HG02870 (cell line): ENCODE data around the gene HBQ1.
"Not testable (repeated sequence)": the region's sequence is repeated elsewhere in the genome, so short reads cannot be mapped to it uniquely, and the experiment has no call there.

Source experiments
- ATAC-seq: cut with Tn5 transposase; IDR thresholded peaks from one replicate; pipeline ENCODE4 v1.9.1; 2021; ENCODE audit warnings: mild to moderate bottlenecking, moderate library complexity; ENCODE audit not compliant: unreplicated experiment

Gene HBQ1

GRCh38 chr16:175011-175949 lies 5.0 kb upstream of the HBQ1 start:
- no peak for ATAC-seq

DNA sequence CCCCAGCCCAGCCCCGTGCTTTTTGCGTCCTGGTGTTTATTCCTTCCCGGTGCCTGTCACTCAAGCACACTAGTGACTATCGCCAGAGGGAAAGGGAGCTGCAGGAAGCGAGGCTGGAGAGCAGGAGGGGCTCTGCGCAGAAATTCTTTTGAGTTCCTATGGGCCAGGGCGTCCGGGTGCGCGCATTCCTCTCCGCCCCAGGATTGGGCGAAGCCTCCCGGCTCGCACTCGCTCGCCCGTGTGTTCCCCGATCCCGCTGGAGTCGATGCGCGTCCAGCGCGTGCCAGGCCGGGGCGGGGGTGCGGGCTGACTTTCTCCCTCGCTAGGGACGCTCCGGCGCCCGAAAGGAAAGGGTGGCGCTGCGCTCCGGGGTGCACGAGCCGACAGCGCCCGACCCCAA lies 4.3 kb upstream of the HBQ1 start:
- ATAC-seq = not testable (repeated sequence)

DNA sequence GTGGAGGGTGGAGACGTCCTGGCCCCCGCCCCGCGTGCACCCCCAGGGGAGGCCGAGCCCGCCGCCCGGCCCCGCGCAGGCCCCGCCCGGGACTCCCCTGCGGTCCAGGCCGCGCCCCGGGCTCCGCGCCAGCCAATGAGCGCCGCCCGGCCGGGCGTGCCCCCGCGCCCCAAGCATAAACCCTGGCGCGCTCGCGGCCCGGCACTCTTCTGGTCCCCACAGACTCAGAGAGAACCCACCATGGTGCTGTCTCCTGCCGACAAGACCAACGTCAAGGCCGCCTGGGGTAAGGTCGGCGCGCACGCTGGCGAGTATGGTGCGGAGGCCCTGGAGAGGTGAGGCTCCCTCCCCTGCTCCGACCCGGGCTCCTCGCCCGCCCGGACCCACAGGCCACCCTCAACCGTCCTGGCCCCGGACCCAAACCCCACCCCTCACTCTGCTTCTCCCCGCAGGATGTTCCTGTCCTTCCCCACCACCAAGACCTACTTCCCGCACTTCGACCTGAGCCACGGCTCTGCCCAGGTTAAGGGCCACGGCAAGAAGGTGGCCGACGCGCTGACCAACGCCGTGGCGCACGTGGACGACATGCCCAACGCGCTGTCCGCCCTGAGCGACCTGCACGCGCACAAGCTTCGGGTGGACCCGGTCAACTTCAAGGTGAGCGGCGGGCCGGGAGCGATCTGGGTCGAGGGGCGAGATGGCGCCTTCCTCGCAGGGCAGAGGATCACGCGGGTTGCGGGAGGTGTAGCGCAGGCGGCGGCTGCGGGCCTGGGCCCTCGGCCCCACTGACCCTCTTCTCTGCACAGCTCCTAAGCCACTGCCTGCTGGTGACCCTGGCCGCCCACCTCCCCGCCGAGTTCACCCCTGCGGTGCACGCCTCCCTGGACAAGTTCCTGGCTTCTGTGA lies 3.5 kb upstream of the HBQ1 start, which contains the start of gene HBA1:
Gene HBA1, plus strand, starts transcription at position 204 of the 906 bp plus-strand sequence. Its CDS starts 37 bp downstream, at position 241.
- not testable (repeated sequence) for ATAC-seq

- no peak for ATAC-seq
These were observed 2.9 kb upstream of the HBQ1 start for GRCh38 chr16:177394-177822.

DNA sequence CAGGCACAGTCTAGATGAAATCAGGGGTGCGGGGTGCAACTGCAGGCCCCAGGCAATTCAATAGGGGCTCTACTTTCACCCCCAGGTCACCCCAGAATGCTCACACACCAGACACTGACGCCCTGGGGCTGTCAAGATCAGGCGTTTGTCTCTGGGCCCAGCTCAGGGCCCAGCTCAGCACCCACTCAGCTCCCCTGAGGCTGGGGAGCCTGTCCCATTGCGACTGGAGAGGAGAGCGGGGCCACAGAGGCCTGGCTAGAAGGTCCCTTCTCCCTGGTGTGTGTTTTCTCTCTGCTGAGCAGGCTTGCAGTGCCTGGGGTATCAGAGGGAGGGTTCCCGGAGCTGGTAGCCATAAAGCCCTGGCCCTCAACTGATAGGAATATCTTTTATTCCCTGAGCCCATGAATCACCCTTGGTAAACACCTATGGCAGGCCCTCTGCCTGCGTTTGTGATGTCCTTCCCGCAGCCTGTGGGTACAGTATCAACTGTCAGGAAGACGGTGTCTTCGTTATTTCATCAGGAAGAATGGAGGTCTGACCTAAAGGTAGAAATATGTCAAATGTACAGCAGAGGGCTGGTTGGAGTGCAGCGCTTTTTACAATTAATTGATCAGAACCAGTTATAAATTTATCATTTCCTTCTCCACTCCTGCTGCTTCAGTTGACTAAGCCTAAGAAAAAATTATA lies 2.1 kb upstream of the HBQ1 start:
- no peak for ATAC-seq

- no peak for ATAC-seq
These were observed 1.6 kb upstream of the HBQ1 start for GRCh38 chr16:178668-179015.

- no peak for ATAC-seq
These were observed 807 bp upstream of the HBQ1 start for GRCh38 chr16:179211-180092.

GRCh38 chr16:180681-181564 lies 664 bp downstream of the HBQ1 start:
- no peak for ATAC-seq

- no peak for ATAC-seq
These were observed 1.3 kb downstream of the HBQ1 start for GRCh38 chr16:181565-182021.

GRCh38 chr16:183005-183404 lies 2.7 kb downstream of the HBQ1 start:
- no peak for ATAC-seq

DNA sequence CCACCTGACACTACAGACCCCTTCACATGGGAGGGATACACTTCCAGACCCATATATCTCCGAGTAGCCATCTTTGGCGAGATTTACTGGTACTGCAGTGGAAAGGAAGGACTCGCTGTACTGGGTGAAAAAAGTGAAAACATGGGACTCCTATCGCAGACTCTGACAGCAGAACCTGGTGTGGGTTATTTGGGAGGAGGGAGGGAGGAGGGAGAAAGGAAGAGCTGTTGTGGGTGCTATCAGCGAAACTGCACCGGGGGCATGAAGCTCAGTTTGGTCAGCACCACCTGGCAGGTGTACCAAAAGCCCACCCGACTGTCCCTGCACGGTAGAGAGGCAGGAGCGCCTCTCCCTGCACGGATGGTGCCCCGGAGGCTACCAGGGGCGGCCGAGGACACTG lies 5.0 kb downstream of the HBQ1 start:
- no peak for ATAC-seq

DNA sequence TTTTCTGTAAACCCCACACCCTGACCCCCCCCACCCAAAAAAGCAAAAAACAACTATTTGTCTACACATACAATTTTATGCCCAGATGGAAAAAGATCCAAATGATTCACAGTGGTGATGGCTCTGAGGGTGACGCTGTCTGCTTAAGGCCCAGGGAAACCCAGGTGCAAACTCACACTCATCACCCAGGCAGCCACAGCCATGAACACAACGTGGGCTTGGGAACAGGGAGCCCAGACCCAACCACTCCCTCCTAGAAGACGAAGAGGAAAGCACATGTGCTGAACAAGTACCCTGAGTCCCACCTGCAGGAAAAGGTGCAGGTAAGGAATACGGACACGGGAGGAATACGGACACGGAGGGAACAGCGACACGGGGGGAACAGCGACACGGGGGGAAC lies 5.4 kb downstream of the HBQ1 start:
- ATAC-seq = no peak

- ATAC-seq = no peak
These were observed 7.1 kb downstream of the HBQ1 start for GRCh38 chr16:187330-187729.

GRCh38 chr16:188674-189073 lies 8.4 kb downstream of the HBQ1 start:
- no peak for ATAC-seq

DNA sequence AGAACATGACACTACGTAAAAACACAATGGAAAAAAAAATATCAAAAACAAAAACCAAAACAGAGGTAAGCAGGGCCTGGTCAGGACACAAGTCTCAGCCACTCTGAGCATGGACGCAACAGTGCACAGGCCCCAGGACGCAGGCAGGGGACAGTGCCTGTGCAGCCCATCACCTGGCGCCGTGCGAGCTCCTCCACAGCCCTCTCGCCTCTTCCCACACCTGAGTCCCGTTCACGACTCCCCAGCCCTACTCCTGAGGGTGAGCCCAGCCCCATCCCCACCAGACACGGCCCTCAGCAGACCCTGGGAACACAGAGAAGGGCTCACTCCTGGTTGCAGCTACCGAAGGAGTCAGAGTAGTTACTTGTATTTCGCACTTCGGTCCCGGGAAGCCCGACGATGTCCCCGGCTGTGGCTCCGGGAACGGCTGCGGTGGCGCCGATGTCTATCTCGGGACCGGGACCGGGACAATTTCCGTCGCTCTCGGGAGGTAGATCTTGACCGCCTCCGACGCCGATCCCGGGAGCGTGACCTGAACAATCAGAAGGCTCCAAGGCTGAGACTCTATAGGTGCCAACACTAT lies 9.4 kb downstream of the HBQ1 start:
- ATAC-seq = no peak

DNA sequence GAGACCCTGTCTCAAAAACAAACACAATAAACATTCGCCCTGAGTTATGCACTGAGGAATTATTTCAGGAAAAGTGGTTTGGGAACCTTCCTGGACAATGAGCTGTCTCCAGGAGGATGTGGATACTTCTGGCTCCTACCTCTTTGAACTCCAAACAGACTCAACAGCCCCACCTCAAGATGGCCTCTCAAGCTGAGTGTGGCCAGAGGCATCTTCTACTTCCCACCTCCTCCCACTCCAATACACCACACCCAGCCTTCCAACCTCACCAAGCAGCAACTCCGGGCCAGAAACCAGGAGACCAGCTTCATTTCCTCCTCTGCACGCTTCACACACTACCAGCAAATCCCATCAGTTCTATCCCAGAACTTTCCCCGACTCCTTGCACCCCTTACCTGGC lies 11.6 kb downstream of the HBQ1 start:
- ATAC-seq = no peak

- no peak for ATAC-seq
These were observed 12.4 kb downstream of the HBQ1 start for GRCh38 chr16:192686-193085.

DNA sequence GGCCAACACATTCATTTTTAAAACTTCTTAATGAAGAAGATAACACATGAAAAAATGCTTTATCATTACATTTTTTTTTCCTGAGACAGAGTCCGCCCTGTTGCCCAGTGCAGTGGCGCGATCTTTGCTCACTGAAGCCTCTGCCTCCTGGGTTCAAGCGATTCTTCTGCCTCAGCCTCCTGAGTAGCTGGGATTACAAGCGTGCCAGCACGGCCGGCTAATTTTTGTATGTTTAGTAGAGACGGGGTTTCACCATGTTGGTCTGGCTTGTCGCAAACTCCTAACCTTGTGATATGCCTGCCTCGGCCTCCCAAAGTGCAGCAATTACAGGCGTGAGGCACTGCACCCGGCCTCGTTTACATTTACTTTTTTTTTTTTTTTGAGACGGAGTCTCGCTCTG lies 13.2 kb downstream of the HBQ1 start:
- no peak for ATAC-seq

DNA sequence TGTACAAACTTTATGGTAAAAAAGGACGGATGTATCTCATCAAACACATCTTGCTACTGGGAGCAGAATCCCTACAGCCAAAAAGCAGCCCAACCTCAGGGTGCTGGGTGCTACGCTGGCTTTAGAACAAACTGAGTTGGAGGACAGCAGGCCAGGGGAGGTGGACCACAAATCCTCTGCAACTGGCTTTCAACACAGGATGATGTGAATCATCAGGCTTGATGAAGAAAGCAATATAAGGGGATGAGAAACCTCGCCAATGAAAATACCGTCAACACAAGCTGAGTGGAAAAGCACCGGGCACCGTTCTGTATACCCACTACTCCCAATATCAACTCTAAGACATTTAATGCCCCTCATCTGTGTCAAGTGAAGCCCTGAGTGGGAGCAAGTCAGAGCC lies 14.3 kb downstream of the HBQ1 start:
- ATAC-seq = no peak
